Kidney epithelial cell (primary cell): ENCODE data around the gene THADA. TPM values are rescaled to one million over a fixed set of nuclear protein-coding genes. Genes with fewer than 3 reads are reported as not detected.
"Not testable (repeated sequence)": the region's sequence is repeated elsewhere in the genome, so short reads cannot be mapped to it uniquely, and the experiment has no call there.

ENCODE experiments used
- DNase-seq: peaks from one replicate; pipeline ENCODE4 v3.0.0-alpha.2; 2010; ENCODE audit warnings: low read depth
- H3K27me3 ChIP-seq: 2 replicates; pipeline ENCODE4 v1.6.0; 2011; ENCODE audit warnings: low read length; ENCODE audit not compliant: control insufficient read depth, insufficient read depth
- H3K36me3 ChIP-seq: 2 replicates; pipeline ENCODE4 v1.5.1; 2011; ENCODE audit warnings: low read length; ENCODE audit not compliant: control insufficient read depth, insufficient read depth
- H3K4me3 ChIP-seq: 2 replicates; pipeline ENCODE4 v1.5.1; 2011; ENCODE audit warnings: low read depth, mild to moderate bottlenecking, control low read depth, low read length
- CTCF ChIP-seq: IDR thresholded peaks from 2 replicates; pipeline ENCODE4 v1.5.1; 2011; ENCODE audit warnings: mild to moderate bottlenecking, moderate library complexity, low read length, control low read depth, inconsistent platforms; ENCODE audit not compliant: insufficient read depth, poor library complexity, severe bottlenecking
- total RNA-seq: library from RNA; depleted of rRNA; stranded (reverse); fragments of >200 nt; gene quantifications from 2 replicates; pipeline ENCODE4 v1.2.3, GENCODE V29; 2015

The THADA gene
- total RNA-seq, 1 donor from 2014 or later, result 21.5 TPM

GRCh38 chr2:43302182-43302960 lies 293.5 kb downstream of the THADA start:
- Histone ChIP-seq H3K36me3 (no peaks in the 10 kb centered on the region), H3K4me3 (no peak overlapping the region), H3K27me3 (no peaks in the 10 kb centered on the region)
- DNase-seq, result no peak
- TF ChIP-seq CTCF, result no peak

- Histone ChIP-seq H3K4me3 (no peak overlapping the region), H3K36me3 (no peaks in the 10 kb centered on the region), H3K27me3 (no peaks in the 10 kb centered on the region)
- no peak for TF ChIP-seq CTCF
- no peak for DNase-seq
Measured at GRCh38 chr2:43300781-43301583, 294.9 kb downstream of the THADA start.

GRCh38 chr2:43300222-43300621 lies 295.6 kb downstream of the THADA start:
- H3K4me3 ChIP-seq, result no peak overlapping the region
- no peaks in the 10 kb centered on the region for H3K27me3 ChIP-seq
- H3K36me3 ChIP-seq, result no peaks in the 10 kb centered on the region
- TF ChIP-seq CTCF, result no peak
- DNase-seq, result no peak

- no peak overlapping the region for H3K4me3 ChIP-seq
- no peak for TF ChIP-seq CTCF
- no peak for DNase-seq
- H3K27me3 ChIP-seq, result no peaks in the 10 kb centered on the region
- H3K36me3 ChIP-seq, result no peaks in the 10 kb centered on the region
Measured at GRCh38 chr2:43298500-43298899, 297.3 kb downstream of the THADA start.

- not testable (repeated sequence) for H3K4me3 ChIP-seq, H3K27me3 ChIP-seq, DNase-seq, H3K36me3 ChIP-seq
Measured at GRCh38 chr2:43297740-43298139, 298.1 kb downstream of the THADA start.

- Histone ChIP-seq H3K4me3 (no peak overlapping the region), H3K36me3 (no peaks in the 10 kb centered on the region), H3K27me3 (no peaks in the 10 kb centered on the region)
- TF ChIP-seq CTCF, result no peak
- no peak for DNase-seq
Measured at GRCh38 chr2:43294973-43295603, 300.8 kb downstream of the THADA start.
